ENCODE data around the gene PURB. TPM values are rescaled to one million over a fixed set of nuclear protein-coding genes. Genes with fewer than 3 reads are reported as not detected.

The PURB gene
- polyA plus RNA-seq, 1 donor from 2014 or later, result 14.7 TPM

GRCh38 chr7:44876393-44876792, 8.9 kb downstream of the PURB start:
- peaks cover 36% of the 10 kb centered on the region for H3K79me2 ChIP-seq (replicated peaks; ENCODE audit: insufficient read depth, low read length)
- H4K20me1 ChIP-seq (ENCODE audit: insufficient read depth), result no peaks in the 10 kb centered on the region
- H2AFZ ChIP-seq (ENCODE audit: low read depth, low read length), result no peak overlapping the region
- no peak overlapping the region for H3K27ac ChIP-seq (ENCODE audit: low read length)
- H3K9me3 ChIP-seq (ENCODE audit: low read length), result no peaks in the 10 kb centered on the region
- no peak for TF ChIP-seq REST (IDR thresholded peaks at IDR 0.05; ENCODE audit: borderline replicate concordance)
- TF ChIP-seq, protein P1, sequence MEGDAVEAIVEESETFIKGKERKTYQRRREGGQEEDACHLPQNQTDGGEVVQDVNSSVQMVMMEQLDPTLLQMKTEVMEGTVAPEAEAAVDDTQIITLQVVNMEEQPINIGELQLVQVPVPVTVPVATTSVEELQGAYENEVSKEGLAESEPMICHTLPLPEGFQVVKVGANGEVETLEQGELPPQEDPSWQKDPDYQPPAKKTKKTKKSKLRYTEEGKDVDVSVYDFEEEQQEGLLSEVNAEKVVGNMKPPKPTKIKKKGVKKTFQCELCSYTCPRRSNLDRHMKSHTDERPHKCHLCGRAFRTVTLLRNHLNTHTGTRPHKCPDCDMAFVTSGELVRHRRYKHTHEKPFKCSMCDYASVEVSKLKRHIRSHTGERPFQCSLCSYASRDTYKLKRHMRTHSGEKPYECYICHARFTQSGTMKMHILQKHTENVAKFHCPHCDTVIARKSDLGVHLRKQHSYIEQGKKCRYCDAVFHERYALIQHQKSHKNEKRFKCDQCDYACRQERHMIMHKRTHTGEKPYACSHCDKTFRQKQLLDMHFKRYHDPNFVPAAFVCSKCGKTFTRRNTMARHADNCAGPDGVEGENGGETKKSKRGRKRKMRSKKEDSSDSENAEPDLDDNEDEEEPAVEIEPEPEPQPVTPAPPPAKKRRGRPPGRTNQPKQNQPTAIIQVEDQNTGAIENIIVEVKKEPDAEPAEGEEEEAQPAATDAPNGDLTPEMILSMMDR (IDR thresholded peaks at IDR 0.05; ENCODE audit: poor library complexity, severe bottlenecking), result no peak
- H3K4me3 ChIP-seq (ENCODE audit: low read length), result no peak overlapping the region
- H3K9me2 ChIP-seq (ENCODE audit: insufficient read depth, low read length), result no peaks in the 10 kb centered on the region
- no peaks in the 10 kb centered on the region for H3F3A ChIP-seq (ENCODE audit: insufficient read depth, low read length, poor library complexity, severe bottlenecking)
- no peak overlapping the region for H3K4me2 ChIP-seq (ENCODE audit: low read length)
- no peaks in the 10 kb centered on the region for H3K27me3 ChIP-seq (ENCODE audit: insufficient read depth, low read depth, low read length)
- no peak overlapping the region for H3K9ac ChIP-seq (ENCODE audit: low read length)
- peaks cover 9% of the 10 kb centered on the region for H3K36me3 ChIP-seq (ENCODE audit: insufficient read depth, low read length)

DNA sequence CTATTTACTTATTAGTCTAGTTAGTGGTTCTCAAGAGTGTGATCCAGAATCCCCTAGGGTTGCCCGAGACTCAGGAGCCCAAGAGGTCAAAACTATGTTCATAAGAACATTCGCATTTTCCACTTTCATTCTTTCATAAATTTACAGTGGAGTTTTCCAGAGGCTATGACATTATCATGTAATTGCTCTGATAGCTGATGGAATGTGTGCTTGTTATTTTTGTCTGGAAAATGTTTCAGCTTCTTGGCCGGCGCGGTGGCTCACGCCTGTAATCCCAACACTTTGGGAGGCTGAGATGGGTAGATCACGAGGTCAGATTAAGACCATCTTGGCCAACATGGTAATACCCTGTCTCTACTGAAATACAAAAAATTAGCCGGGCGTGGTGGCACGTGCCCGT, 10.1 kb downstream of the PURB start:
- peaks cover 9% of the 10 kb centered on the region for H3K36me3 ChIP-seq (ENCODE audit: insufficient read depth, low read length)
- no peaks in the 10 kb centered on the region for H3K9me3 ChIP-seq (ENCODE audit: low read length)
- no peaks in the 10 kb centered on the region for H3K9me2 ChIP-seq (ENCODE audit: insufficient read depth, low read length)
- no peak overlapping the region for H2AFZ ChIP-seq (ENCODE audit: low read depth, low read length)
- no peaks in the 10 kb centered on the region for H3F3A ChIP-seq (ENCODE audit: insufficient read depth, low read length, poor library complexity, severe bottlenecking)
- no peak overlapping the region for H3K27ac ChIP-seq (ENCODE audit: low read length)
- no peak overlapping the region for H3K9ac ChIP-seq (ENCODE audit: low read length)
- TF ChIP-seq EP300 (conservative IDR thresholded peaks at IDR 0.05; ENCODE audit: poor library complexity, severe bottlenecking), result no peak
- TF ChIP-seq RAD21 (conservative IDR thresholded peaks at IDR 0.05), result no peak
- TF ChIP-seq SMC3 (conservative IDR thresholded peaks at IDR 0.05; ENCODE audit: poor library complexity), result no peak
- TF ChIP-seq TAF1 (IDR thresholded peaks at IDR 0.05; ENCODE audit: low read depth), result no peak
- no peak for TF ChIP-seq REST (IDR thresholded peaks at IDR 0.05; ENCODE audit: borderline replicate concordance)
- no peak for TF ChIP-seq POLR2AphosphoS5 (IDR thresholded peaks at IDR 0.05)
- TF ChIP-seq, protein P1 (IDR thresholded peaks at IDR 0.05; ENCODE audit: poor library complexity, severe bottlenecking), result no peak
- no peak for TF ChIP-seq MXI1 (conservative IDR thresholded peaks at IDR 0.05; ENCODE audit: poor library complexity, severe bottlenecking)
- TF ChIP-seq EZH2 (IDR thresholded peaks at IDR 0.05; ENCODE audit: borderline replicate concordance, insufficient read depth, low read length, poor library complexity, severe bottlenecking), result no peak
- H4K20me1 ChIP-seq (ENCODE audit: insufficient read depth), result no peaks in the 10 kb centered on the region
- H3K27me3 ChIP-seq (ENCODE audit: insufficient read depth, low read depth, low read length), result no peaks in the 10 kb centered on the region
- no peak overlapping the region for H3K4me2 ChIP-seq (ENCODE audit: low read length)
- H3K79me2 ChIP-seq (replicated peaks; ENCODE audit: insufficient read depth, low read length), result peaks cover 24% of the 10 kb centered on the region
- H3K4me3 ChIP-seq (ENCODE audit: low read length), result no peak overlapping the region

Data from neural cell (in vitro differentiated cells).